Activated B cell treated with CpG ODN at 0.5 μM for 24 hours (primary cell): ENCODE measurements around the gene CXCR6. TPM values are rescaled to one million over a fixed set of nuclear protein-coding genes. Genes with fewer than 3 reads are reported as not detected.

Experiments
- ATAC-seq: fragments of 200-7000 bp; cut with Tn5 transposase; one replicate; pipeline ENCODE4 v1.10.0; 2021; ENCODE audit warnings: low read depth, mild to moderate bottlenecking, moderate library complexity
- CTCF ChIA-PET: fragments of 350-600 bp; sonication (Branson Sonifier 250); formaldehyde crosslinking; loops from one replicate; lab custom pipeline; 2021; ENCODE audit warnings: antibody characterized with exemption; lab: Charles Lee
- POLR2A ChIA-PET: fragments of 350-600 bp; sonication (Branson Sonifier 250); formaldehyde crosslinking; loops from one replicate; lab custom pipeline; 2021; ENCODE audit warnings: antibody characterized with exemption; lab: Charles Lee
- DNase-seq: peaks from one replicate; pipeline ENCODE4 v3.0.0; 2022
- H3K27ac Mint-ChIP-seq: one replicate; pipeline ENCODE4 v1.8.0; 2020; ENCODE audit warnings: mixed read lengths
- H3K27me3 Mint-ChIP-seq: one replicate; pipeline ENCODE4 v1.8.0; 2021; ENCODE audit warnings: mixed read lengths
- H3K36me3 Mint-ChIP-seq: one replicate; pipeline ENCODE4 v1.8.0; 2021; ENCODE audit warnings: low read depth, mixed read lengths
- H3K4me1 Mint-ChIP-seq: one replicate; pipeline ENCODE4 v1.8.0; 2021; ENCODE audit warnings: mixed read lengths
- H3K4me3 Mint-ChIP-seq: one replicate; pipeline ENCODE4 v1.8.0; 2020; ENCODE audit warnings: mild to moderate bottlenecking, mixed read lengths
- H3K9me3 Mint-ChIP-seq: one replicate; pipeline ENCODE4 v1.8.0; 2020; ENCODE audit warnings: mixed read lengths
- intact Hi-C: fragments of 100-400 bp; cut with micrococcal nuclease; formaldehyde crosslinking; loops from one replicate; pipeline ENCODE4 v1.15.1; 2024
- total RNA-seq: library from RNA; stranded (reverse); gene quantifications from 2 replicates; pipeline ENCODE4 v1.2.3, GENCODE V29; 2022
- TF ChIP-seq, protein P1 (sequence below): fragments of 200-600 bp; IDR thresholded peaks from one replicate; pipeline ENCODE4 v1.8.0; 2022; ENCODE audit warnings: antibody characterized with exemption, mild to moderate bottlenecking

The CXCR6 gene
- total RNA-seq, 1 donor from 2014 or later = not detected

DNA sequence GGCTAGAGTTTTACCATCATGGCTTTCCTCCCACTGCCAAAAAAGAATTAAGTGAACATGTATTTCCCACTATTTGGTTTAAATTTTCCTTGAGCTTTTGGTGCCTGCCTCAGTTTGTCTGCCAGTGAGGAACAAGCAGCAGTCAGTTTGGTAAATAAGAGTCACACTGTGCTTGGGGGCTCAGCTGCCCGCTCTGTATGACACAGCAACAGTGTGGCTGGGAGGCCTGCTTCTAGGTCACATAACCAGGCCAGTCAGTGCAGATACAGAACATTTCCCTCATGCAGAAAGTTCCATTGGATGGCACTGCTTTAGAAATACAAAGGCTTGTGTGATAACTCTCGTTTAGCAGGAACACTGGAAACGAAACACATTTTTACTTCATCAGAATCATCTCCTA, 26.7 kb downstream of the CXCR6 start:
- TF ChIP-seq, protein P1, sequence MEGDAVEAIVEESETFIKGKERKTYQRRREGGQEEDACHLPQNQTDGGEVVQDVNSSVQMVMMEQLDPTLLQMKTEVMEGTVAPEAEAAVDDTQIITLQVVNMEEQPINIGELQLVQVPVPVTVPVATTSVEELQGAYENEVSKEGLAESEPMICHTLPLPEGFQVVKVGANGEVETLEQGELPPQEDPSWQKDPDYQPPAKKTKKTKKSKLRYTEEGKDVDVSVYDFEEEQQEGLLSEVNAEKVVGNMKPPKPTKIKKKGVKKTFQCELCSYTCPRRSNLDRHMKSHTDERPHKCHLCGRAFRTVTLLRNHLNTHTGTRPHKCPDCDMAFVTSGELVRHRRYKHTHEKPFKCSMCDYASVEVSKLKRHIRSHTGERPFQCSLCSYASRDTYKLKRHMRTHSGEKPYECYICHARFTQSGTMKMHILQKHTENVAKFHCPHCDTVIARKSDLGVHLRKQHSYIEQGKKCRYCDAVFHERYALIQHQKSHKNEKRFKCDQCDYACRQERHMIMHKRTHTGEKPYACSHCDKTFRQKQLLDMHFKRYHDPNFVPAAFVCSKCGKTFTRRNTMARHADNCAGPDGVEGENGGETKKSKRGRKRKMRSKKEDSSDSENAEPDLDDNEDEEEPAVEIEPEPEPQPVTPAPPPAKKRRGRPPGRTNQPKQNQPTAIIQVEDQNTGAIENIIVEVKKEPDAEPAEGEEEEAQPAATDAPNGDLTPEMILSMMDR = no peak

DNA sequence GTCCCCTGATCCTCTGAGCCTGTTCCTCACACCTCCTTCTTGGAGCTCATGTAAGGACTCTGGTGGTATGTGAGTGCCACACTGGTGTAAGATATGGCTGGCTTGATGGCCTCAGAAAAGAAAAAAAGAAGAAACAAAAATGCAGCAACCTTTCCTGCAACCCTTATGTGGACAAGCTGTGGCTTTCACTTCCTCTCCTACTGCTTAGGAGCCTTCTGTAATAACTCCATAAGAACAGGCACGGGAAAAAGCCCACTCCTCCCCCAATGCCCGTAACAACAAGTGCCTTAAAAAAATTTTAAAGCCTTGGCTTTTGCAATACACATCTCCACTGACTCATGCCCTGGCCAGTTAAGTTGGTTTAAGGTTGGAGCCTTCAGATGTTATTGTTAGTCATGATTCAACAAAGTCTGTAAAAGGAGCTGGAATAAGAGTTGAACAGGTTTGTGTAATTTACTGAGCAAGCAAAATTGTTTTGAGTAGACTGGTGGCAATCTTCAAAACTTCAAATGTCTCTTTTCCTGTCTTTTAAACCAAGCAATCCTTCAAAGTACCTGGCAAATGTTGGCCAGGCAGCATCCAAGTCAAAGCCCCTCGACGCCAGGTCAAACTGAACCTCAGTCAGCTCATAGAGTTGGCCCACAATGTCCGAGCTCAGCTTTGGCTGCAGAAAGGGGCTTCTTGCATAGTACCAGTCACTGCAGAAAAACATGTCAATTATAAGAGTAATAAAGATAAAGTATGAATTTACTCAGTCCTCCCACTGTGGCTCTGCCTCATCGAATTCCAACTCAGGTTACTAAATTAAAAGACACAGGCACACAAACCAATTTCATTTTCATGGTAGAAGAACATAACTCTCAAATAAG, 29.5 kb downstream of the CXCR6 start:
- Mint-ChIP-seq H3K4me1 (peaks cover 16% of the 10 kb centered on the region), H3K4me3 (no peak overlapping the region), H3K36me3 (peaks cover 83% of the 10 kb centered on the region), H3K27ac (peak overlapping the region; percentile 68), H3K27me3 (no peaks in the 10 kb centered on the region), H3K9me3 (no peaks in the 10 kb centered on the region)
- ATAC-seq (peak; percentile 47), DNase-seq (no peak)
- intact Hi-C loops = no loop called here
- TF ChIP-seq, protein P1 = no peak
- ChIA-PET POLR2A (no interaction called here), CTCF (interaction anchor here (1.6 kb wide), 1 partner anchor 105 kb away, joined by 4 read pairs; no protein-coding TSS in a partner anchor)

More for the DNA sequence above, 26.7 kb downstream of the CXCR6 start:
- ChIA-PET CTCF (interaction anchor here (1.1 kb wide), 1 partner anchor 31 kb away, joined by 3 read pairs; no protein-coding TSS in a partner anchor), POLR2A (no interaction called here)
- ATAC-seq (no peak), DNase-seq (no peak)
- Mint-ChIP-seq H3K27ac (no peak overlapping the region), H3K4me3 (no peak overlapping the region), H3K27me3 (no peaks in the 10 kb centered on the region), H3K4me1 (peaks cover 16% of the 10 kb centered on the region), H3K36me3 (peaks cover 82% of the 10 kb centered on the region), H3K9me3 (no peaks in the 10 kb centered on the region)
- intact Hi-C loops = no loop called here

DNA sequence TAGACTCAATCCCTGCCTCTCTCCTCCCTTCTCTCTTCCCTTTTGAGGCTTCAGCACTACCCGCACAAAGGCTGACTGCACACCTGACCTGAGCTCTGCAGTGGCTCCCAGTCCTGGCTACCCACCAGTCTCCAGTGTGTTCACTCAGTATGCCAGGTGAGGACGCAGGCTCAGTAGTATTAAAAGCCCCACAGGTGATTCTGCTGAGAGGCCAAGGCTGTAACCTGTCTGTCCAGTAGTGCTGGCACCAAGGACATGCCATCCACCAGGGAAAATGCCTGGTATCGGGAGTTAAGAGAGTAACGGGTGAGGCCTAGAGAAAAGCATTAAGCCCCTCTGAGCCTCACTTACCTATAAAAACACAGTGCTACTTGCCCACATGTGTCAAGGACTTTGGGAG, 31.4 kb downstream of the CXCR6 start:
- Mint-ChIP-seq H3K9me3 (no peaks in the 10 kb centered on the region), H3K4me3 (no peak overlapping the region), H3K36me3 (peaks cover 82% of the 10 kb centered on the region), H3K4me1 (peaks cover 26% of the 10 kb centered on the region), H3K27me3 (no peaks in the 10 kb centered on the region), H3K27ac (no peak overlapping the region)
- DNase-seq (no peak), ATAC-seq (no peak)
- CTCF ChIA-PET = interaction anchor here (0.8 kb wide), 1 partner anchor 35 kb away, joined by 4 read pairs; no protein-coding TSS in a partner anchor
- POLR2A ChIA-PET = no interaction called here
- TF ChIP-seq, protein P1 = no peak
- intact Hi-C loops = no loop called here

DNA sequence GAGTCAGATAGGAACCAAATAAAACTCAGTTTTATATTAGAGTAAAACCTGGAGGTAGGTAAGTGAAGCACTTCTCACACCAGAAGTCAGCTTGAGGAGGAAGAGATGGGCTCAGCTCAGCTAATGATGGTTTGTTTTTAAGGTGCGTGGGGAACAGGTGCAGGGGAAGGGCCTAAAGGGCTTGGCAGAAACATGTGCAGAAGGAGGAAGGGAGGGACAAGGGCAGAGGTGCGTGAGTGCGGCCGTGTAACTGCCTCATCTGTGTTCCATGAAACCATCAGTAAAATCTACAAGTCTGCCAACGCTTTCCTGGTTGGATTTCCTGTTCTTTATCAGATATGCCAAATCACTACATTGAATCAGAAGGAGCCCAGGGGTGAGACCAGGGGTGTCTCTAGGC, 32.4 kb downstream of the CXCR6 start:
- H3K4me3 Mint-ChIP-seq = no peak overlapping the region
- peaks cover 35% of the 10 kb centered on the region for H3K4me1 Mint-ChIP-seq
- H3K27me3 Mint-ChIP-seq = no peaks in the 10 kb centered on the region
- ATAC-seq (no peak), DNase-seq (no peak)
- intact Hi-C loops = no loop called here
- TF ChIP-seq, protein P1 = no peak
- H3K27ac Mint-ChIP-seq = no peak overlapping the region
- ChIA-PET POLR2A (no interaction called here), CTCF (no interaction called here)
- H3K36me3 Mint-ChIP-seq = peaks cover 78% of the 10 kb centered on the region
- H3K9me3 Mint-ChIP-seq = no peaks in the 10 kb centered on the region
